Transverse colon (tissue), 4 donors: ENCODE results near the gene VTCN1.

Experiments used
- CTCF ChIP-seq, 5 experiments: fragments of 200-600 bp in 3 of 5; fragments of 450-650 bp in 2 of 5; sonication (generic) in 3 of 5; IDR thresholded peaks; 1 replicate in 2 of 5; 2 replicates in 3 of 5; pipeline ENCODE4 v1.5.1; 2016 to 2017; ENCODE audit warnings: antibody characterized with exemption in 5 of 5, inconsistent platforms in 3 of 5, mild to moderate bottlenecking in 2 of 5, moderate library complexity in 1 of 5
- POLR2A ChIP-seq: fragments of 450-650 bp; IDR thresholded peaks from one replicate; pipeline ENCODE4 v1.6.1; 2016; ENCODE audit warnings: antibody characterized with exemption, mild to moderate bottlenecking, moderate library complexity
- POLR2AphosphoS5 ChIP-seq, 3 donors: sonication (generic); formaldehyde crosslinking; IDR thresholded peaks; one replicate each; pipeline ENCODE4 v1.6.1; 2016; ENCODE audit warnings: antibody characterized with exemption in 3 of 3

GRCh38 chr1:117180147-117180967 lies 30.4 kb downstream of the VTCN1 start:
- TF ChIP-seq POLR2AphosphoS5 (IDR thresholded peaks at IDR 0.05) (no peak), CTCF (IDR thresholded peaks at IDR 0.05) (no peak), POLR2A (no peak)
